ENCODE measurements around the gene AK2.
A peak's percentile ranks its signal among the peaks of the same experiment; 100 is the strongest.

Gene AK2

DNA sequence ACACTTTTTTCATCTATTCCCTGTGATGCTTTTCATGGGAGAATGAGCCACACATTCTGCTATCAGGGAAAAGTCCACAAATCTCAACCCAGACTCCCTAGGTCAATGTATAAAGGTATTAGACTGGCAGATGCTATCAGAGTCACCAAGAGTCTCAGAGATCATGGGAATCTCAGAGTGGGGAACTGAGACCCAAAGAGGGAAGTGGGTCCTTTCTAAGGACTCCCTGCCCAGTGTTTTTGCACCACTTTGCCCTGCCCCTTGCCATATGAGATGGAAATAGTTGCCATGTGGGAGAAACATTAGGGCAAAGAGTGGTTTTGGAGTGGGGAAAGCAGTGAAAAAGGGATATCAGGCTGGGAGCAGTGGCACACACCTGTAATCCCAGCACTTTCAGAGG, 25.2 kb upstream of the AK2 start:
- H3K4me3 ChIP-seq (ENCODE audit: control insufficient read depth, low read depth, low read length) = no peak overlapping the region
- DNase-seq (ENCODE audit: low read depth) = no peak
- TF ChIP-seq CTCF (IDR thresholded peaks at IDR 0.05; ENCODE audit: control insufficient read depth, insufficient read depth, low read depth, low read length, missing control alignments) = no peak

DNA sequence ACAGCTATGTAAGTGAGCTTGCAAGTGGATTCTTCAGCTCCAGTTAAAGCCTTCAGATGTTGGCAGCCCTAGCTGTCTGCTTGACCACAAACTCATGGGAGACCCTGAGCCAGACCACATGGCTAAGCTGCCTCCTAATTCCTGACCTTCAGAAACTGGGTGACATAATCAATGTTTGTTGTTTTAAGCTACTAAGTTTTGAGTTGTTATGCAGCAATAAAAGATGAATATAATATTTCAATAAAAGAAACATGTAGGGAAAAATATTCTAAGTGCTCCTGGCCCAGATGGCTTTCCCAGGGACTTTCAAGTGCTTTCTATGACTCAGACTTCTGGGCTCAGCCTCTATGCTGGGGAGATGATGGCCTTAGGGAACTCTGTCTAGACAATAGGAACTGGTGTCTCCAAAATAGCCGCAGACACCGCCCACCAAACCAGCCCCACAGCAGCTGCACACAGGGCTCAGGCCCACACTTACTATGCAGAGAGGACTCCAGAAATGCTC, 23.9 kb upstream of the AK2 start:
- peak; percentile 89 for DNase-seq (ENCODE audit: low read depth)
- H3K4me3 ChIP-seq (ENCODE audit: control insufficient read depth, low read depth, low read length) = no peak overlapping the region
- no peak for TF ChIP-seq CTCF (IDR thresholded peaks at IDR 0.05; ENCODE audit: control insufficient read depth, insufficient read depth, low read depth, low read length, missing control alignments)

- H3K4me3 ChIP-seq (ENCODE audit: control insufficient read depth, low read depth, low read length) = no peak overlapping the region
- TF ChIP-seq CTCF (IDR thresholded peaks at IDR 0.05; ENCODE audit: control insufficient read depth, insufficient read depth, low read depth, low read length, missing control alignments) = no peak
- DNase-seq (ENCODE audit: low read depth) = no peak
Observed at GRCh38 chr1:33057095-33057494, 20.4 kb upstream of the AK2 start.

DNA sequence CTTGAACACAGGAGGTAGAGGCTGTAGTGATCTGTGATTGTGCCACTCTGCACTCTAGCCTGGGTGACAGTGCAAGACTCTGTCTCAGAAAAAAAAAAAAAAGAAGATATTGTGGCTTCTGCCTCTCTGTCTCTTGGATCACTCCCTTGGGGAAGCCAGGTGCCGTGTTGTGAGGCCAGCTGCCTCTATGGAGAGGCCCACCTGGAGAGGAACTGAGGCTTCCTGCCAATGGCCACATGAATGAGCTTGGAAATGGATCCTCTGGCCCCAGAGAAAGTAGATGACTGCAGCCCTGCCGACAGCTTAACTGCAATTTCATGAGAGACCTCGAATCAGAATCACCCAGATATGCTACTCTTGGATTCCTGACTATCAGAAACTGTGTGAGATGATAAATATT, 19.7 kb upstream of the AK2 start:
- TF ChIP-seq CTCF (IDR thresholded peaks at IDR 0.05; ENCODE audit: control insufficient read depth, insufficient read depth, low read depth, low read length, missing control alignments) = no peak
- no peak overlapping the region for H3K4me3 ChIP-seq (ENCODE audit: control insufficient read depth, low read depth, low read length)
- DNase-seq (ENCODE audit: low read depth) = no peak

DNA sequence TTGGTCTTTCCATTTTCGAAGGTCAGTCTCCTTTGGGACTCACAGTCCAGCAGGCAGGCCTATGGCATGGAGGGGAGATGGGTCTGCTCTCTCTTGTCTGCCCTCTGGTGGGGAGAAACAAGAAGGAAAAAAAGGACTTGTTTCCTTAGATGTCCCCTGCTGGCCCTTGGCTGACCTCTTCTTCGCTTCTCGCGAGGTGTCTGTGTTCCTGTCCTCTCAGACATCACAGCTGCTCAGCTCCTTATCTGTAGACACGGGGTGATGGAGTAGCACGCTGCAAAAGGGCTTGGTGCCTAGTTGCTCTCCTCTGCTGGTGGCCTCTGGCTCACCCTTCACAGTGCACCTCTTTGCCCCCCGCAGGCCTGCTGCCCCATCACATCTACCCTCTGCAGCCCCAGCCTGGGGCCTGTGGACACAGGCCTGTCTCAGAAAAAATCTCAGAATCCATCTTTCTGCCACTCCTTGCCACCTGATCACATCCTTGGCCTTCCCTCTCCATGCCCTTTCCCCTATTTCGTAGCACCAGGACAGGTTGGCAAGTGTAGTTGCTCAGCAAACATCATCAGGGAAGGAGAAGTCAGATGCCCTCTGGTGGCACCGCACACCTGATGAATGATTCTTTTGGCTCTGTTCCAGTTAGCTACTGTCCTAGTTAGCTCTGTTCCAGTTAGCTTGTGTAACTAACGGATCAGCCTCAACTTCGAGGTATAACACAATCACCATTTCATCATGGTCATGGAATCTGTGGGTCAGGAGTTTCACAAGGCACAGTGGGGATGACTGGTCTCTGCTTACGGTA, 18.7 kb upstream of the AK2 start:
- DNase-seq (ENCODE audit: low read depth) = peak; percentile 69
- no peak overlapping the region for H3K4me3 ChIP-seq (ENCODE audit: control insufficient read depth, low read depth, low read length)
- TF ChIP-seq CTCF (IDR thresholded peaks at IDR 0.05; ENCODE audit: control insufficient read depth, insufficient read depth, low read depth, low read length, missing control alignments) = peak; percentile 85

DNA sequence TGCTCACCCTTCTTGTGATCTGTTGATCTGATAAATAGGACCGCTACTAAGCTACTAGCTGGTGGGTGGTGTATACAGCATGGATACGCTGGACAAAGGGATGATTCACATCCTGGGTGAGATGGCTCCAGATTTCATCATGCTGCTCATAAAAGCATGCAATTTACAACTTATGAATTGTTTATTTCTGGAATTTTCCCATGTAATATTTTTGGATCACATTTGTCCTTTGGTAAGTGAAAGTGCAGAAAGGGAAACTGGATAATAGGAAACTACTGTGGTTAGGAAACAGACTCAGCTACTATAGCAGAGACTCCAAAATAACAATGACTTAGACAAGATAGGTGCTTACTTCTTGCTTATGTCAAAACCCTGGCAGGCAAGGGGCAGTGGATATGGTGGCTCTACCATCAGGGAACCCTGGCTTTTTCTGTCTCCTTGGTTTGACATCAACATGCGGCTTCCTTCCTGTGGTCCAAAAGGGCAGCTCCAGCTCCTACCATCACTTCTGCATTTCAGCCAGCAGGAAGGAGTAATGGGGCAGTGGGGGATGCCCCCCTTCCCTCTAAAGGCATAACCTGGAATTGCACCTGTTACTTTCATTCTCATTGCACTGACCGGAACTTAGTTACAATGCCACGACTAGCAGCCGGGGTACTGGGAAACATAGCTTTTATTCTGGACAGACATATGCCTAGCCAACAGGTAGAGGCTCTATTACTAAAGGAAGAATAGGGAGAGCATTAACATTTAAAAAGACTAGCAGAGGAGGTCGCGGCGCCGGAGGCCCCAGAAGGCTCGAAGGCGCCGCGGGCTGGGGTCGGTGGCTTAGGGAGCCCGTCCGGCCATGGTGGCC, 13.8 kb upstream of the AK2 start:
- no peak overlapping the region for H3K4me3 ChIP-seq (ENCODE audit: control insufficient read depth, low read depth, low read length)
- DNase-seq (ENCODE audit: low read depth) = peak; percentile 91
- no peak for TF ChIP-seq CTCF (IDR thresholded peaks at IDR 0.05; ENCODE audit: control insufficient read depth, insufficient read depth, low read depth, low read length, missing control alignments)
